Sigmoid colon (tissue), 7 donors: ENCODE data around the gene CSNK1G2. TPM values are rescaled to one million over a fixed set of nuclear protein-coding genes. Genes with fewer than 3 reads are reported as not detected.

Source experiments
- DNase-seq: peaks from one replicate; pipeline ENCODE4 v3.0.0-alpha.2; 2019
- H3K27ac ChIP-seq, 4 donors: fragments of 200-600 bp; sonication (generic); one replicate each; pipeline ENCODE4 v1.5.1; 2016 to 2019; ENCODE audit warnings: mild to moderate bottlenecking in 1 of 4
- H3K27me3 ChIP-seq, 3 donors: fragments of 200-600 bp; sonication (generic); one replicate each; pipeline ENCODE4 v1.5.1; 2019; ENCODE audit warnings: mild to moderate bottlenecking in 1 of 3
- H3K36me3 ChIP-seq, 4 donors: fragments of 200-600 bp; sonication (generic); one replicate each; pipeline ENCODE4 v1.5.1; 2016 to 2019
- H3K4me1 ChIP-seq, 4 donors: fragments of 200-600 bp; sonication (generic); one replicate each; pipeline ENCODE4 v1.5.1; 2017 to 2019
- H3K4me3 ChIP-seq, 4 donors: fragments of 200-600 bp; sonication (generic); one replicate each; pipeline ENCODE4 v1.5.1; 2017 to 2019; ENCODE audit warnings: mild to moderate bottlenecking in 2 of 4, moderate library complexity in 1 of 4
- H3K9me3 ChIP-seq, 4 donors: fragments of 200-600 bp in 3 of 4; sonication (generic) in 3 of 4; one replicate each; pipeline versions ENCODE4 v1.5.1 to v1.6.1; 2013 to 2019
- EP300 ChIP-seq, 4 donors: sonication (generic); formaldehyde crosslinking; IDR thresholded peaks; one replicate each; pipeline ENCODE4 v1.6.1; 2017; ENCODE audit warnings: antibody characterized with exemption in 4 of 4
- POLR2A ChIP-seq, 2 donors: fragments of 450-650 bp; IDR thresholded peaks; one replicate each; pipeline ENCODE4 v1.6.1; 2016; ENCODE audit warnings: antibody characterized with exemption in 2 of 2, mild to moderate bottlenecking in 2 of 2, moderate library complexity in 2 of 2
- POLR2AphosphoS5 ChIP-seq, 4 donors: sonication (generic); formaldehyde crosslinking; IDR thresholded peaks; one replicate each; pipeline ENCODE4 v1.6.1; 2017; ENCODE audit warnings: antibody characterized with exemption in 4 of 4
- WGBS, 2 donors: extraction: QIAGEN DNeasy Blood & Tissue Kit; methylation state at CpG; one replicate each; pipeline ENCODE4 v1.1.7; 2013; 5-methylcytosine and 5-hydroxymethylcytosine counted together
- intact Hi-C: fragments of 100-400 bp; cut with DNase I; formaldehyde crosslinking; loops from one replicate; pipeline ENCODE4 v1.15.1; 2023
- polyA plus RNA-seq, 3 donors: library from polyadenylated mRNA; stranded (reverse); fragments of 200-250 nt; gene quantifications; one replicate each; pipeline ENCODE4 v1.2.3, GENCODE V29; 2013
- total RNA-seq, 4 donors: library from RNA; depleted of rRNA; stranded (reverse); fragments of >200 nt; gene quantifications; one replicate each; pipeline ENCODE4 v1.1.0, GENCODE V29; 2016
- TF ChIP-seq, protein P1 (sequence below), 4 experiments: fragments of 450-650 bp in 3 of 4; fragments of 200-600 bp in 1 of 4; IDR thresholded peaks; one replicate each; pipeline ENCODE4 v1.5.1; 2016 to 2019; ENCODE audit warnings: antibody characterized with exemption in 4 of 4, mild to moderate bottlenecking in 3 of 4, moderate library complexity in 2 of 4
- donor health status: healthy with polysubstance abuse.
- donor health status: Bipolar disorder and iron deficiency.
- donor health status: healthy.

The CSNK1G2 gene
- total and polyA plus RNA-seq, 7 donors: 24.6 to 91.1 (median 35.9) TPM

DNA sequence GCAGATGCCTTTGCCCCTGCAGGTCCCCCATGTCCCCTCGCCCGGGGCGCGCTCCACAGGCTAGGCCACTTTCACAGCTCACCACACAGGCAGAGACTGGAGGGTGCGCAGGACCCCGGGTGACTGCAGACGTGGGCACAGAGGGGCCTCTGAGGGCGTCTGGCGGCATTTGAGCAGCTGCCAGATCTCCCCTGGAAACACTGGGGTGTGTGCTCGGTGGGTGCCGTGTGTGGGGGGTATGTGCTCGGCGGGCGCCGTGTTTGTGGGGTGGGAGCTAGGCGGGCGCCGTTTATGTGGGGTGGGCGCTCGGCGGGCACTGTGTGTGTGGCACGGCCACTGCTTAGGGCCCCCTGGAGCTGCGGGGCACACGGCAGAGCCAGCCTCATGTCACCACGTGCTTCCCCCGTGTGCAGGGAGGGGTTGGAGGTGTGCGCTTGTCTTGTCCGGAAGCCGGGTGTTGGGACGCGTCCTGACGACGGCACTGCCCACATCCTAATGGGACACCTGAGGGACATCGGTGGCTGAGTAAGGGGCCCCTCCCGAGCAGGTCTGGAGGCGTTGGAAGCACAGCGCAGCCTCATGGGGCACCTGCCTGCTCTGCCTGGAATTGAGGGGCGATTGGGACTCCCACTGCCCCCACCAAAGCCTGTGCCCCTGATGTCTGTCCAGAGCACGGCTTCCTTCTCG is 16.7 kb downstream of the CSNK1G2 start:
- Histone ChIP-seq H3K36me3 (peaks cover 0 to 9% (median 0%) of the 10 kb centered on the region in 4 donors), H3K4me1 (peaks cover 0 to 19% (median 11%) of the 10 kb centered on the region in 4 donors), H3K27ac (peak overlapping the region in 3 of 4 donors; percentile 67 to 77 (median 75)), H3K4me3 (peak overlapping the region in 1 of 4 donors; percentile 29), H3K9me3 (no peaks in the 10 kb centered on the region), H3K27me3 (no peaks in the 10 kb centered on the region)
- 90 to 92% methylated on average over 40 of the region's 40 CpGs for WGBS, 2 donors
- intact Hi-C loops: no loop called here
- DNase-seq: no peak
- TF ChIP-seq POLR2AphosphoS5 (IDR thresholded peaks at IDR 0.05) (no peak), EP300 (IDR thresholded peaks at IDR 0.05) (no peak), POLR2A (IDR thresholded peaks at IDR 0.05) (no peak)
- TF ChIP-seq, protein P1, sequence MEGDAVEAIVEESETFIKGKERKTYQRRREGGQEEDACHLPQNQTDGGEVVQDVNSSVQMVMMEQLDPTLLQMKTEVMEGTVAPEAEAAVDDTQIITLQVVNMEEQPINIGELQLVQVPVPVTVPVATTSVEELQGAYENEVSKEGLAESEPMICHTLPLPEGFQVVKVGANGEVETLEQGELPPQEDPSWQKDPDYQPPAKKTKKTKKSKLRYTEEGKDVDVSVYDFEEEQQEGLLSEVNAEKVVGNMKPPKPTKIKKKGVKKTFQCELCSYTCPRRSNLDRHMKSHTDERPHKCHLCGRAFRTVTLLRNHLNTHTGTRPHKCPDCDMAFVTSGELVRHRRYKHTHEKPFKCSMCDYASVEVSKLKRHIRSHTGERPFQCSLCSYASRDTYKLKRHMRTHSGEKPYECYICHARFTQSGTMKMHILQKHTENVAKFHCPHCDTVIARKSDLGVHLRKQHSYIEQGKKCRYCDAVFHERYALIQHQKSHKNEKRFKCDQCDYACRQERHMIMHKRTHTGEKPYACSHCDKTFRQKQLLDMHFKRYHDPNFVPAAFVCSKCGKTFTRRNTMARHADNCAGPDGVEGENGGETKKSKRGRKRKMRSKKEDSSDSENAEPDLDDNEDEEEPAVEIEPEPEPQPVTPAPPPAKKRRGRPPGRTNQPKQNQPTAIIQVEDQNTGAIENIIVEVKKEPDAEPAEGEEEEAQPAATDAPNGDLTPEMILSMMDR (IDR thresholded peaks at IDR 0.05): no peak

DNA sequence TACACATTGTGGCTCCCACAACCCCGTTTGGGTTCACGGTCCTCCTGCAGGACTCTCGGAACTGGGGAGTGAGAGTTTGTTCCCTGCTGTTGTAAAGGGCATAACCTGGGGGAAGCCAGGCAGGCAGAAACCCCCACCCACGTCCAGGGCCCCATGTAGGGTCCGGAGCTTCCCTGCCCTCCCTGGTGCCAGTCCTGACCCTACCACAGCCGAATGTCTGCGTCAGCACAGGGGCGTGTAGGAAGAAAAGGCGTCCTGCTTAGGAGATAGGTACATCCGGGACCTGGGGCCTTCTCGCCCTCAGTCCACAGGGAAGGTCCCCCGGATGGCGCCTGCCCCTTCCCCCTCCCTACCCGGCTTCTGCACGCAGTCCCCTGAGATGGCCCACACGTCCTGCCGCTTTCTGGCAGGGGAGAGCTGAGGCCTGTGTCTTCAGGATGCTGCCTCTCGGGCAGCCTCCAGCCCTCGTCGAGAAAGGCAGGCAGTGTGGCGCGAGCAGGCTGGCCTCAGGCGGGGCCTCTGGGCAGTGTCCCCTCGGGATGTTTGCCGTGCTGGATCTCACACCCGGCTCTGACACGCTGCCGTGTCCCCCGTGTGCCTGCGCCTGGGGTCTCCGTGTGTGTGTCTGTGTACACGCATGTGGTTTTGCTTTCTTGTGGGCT is 19.1 kb downstream of the CSNK1G2 start:
- Histone ChIP-seq H3K27ac (no peak overlapping the region), H3K36me3 (no peaks in the 10 kb centered on the region), H3K4me1 (peaks cover 0 to 19% (median 11%) of the 10 kb centered on the region in 4 donors), H3K9me3 (no peaks in the 10 kb centered on the region), H3K27me3 (no peaks in the 10 kb centered on the region), H3K4me3 (no peak overlapping the region)
- TF ChIP-seq EP300 (IDR thresholded peaks at IDR 0.05) (no peak), POLR2A (IDR thresholded peaks at IDR 0.05) (no peak), POLR2AphosphoS5 (IDR thresholded peaks at IDR 0.05) (no peak)
- TF ChIP-seq, protein P1 (IDR thresholded peaks at IDR 0.05): no peak
- DNase-seq: no peak
- 95% methylated on average over 32 of the region's 32 CpGs for WGBS, 2 donors
- intact Hi-C loops: no loop called here

DNA sequence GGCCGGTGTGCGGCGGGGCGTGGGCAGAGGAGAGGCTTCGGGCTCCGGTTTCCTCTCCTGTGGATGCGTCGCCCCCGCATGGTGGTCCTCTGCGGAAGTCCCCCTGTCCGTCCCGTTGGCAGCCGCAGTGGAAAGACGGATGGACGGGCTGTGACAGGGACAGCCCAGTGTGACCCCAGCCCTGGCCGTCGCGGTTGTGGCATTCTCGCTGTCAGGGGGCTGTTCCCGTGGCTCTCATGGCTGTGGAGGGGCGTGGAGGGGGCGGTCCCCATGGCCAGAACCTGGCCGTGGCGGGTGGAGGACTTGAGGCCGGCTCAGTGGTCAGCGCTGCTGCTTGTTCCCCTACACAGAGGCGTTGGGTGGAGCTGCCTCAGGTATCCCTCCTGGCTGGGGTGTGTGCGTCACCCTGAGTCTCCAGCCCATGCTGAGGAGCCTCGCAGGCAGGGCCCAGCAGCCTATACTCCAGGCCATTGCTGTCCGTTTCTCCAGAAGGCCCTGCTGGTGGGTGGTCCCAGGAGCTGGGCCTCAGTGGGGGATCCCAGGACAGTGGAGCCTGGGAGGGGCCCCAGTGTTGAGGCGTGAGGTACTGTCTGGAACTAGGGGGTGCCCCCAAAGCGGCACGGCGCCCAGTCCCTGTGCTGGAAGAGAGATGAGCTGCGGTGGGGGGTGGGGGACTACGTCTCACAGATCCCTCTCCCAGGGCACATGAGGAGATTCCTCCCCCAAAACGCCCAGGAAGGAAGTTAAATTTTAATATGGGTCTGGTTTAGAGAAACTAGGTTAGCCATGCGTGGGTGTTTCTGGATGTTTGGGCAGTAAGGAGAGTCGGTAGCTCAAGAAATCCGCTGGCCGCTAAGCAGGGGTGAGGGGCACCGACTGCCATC is 20.3 kb downstream of the CSNK1G2 start:
- TF ChIP-seq POLR2A (IDR thresholded peaks at IDR 0.05) (no peak), EP300 (IDR thresholded peaks at IDR 0.05) (no peak), POLR2AphosphoS5 (IDR thresholded peaks at IDR 0.05) (no peak)
- TF ChIP-seq, protein P1 (IDR thresholded peaks at IDR 0.05): no peak
- DNase-seq: no peak
- intact Hi-C loops: no loop called here
- Histone ChIP-seq H3K9me3 (no peaks in the 10 kb centered on the region), H3K4me3 (no peak overlapping the region), H3K36me3 (no peaks in the 10 kb centered on the region), H3K27me3 (no peaks in the 10 kb centered on the region), H3K27ac (no peak overlapping the region), H3K4me1 (peaks cover 0 to 19% (median 11%) of the 10 kb centered on the region in 4 donors)
- WGBS, 2 donors: 91 to 92% methylated on average over 42 of the region's 42 CpGs

DNA sequence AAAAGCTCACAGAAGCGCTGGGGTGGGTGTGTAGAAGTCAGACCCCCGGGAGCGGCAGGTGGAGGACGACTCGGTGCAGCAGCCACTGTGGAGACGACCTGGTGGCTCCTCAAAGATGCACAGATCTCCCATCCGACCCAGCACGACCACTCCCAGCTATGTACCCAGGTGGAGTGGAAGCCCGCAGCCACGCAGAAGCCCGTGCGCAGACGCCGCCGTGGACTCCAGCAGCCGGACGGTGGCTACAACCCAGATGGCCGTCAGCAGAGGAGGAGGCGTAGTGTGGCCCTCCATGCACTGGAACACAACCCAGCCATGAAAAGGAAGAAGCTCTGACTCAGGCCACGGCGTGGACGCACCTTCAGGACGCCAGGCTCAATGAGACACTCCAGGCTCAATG is 21.7 kb downstream of the CSNK1G2 start:
- no peak for TF ChIP-seq POLR2A (IDR thresholded peaks at IDR 0.05)
- TF ChIP-seq, protein P1 (IDR thresholded peaks at IDR 0.05): no peak
- no peak for TF ChIP-seq POLR2AphosphoS5 (IDR thresholded peaks at IDR 0.05)
- TF ChIP-seq EP300 (IDR thresholded peaks at IDR 0.05): no peak
- intact Hi-C loops: no loop called here
- WGBS, 2 donors: 96 to 97% methylated on average over 23 of the region's 23 CpGs
- Histone ChIP-seq H3K27me3 (no peaks in the 10 kb centered on the region), H3K4me1 (peaks cover 0 to 6% (median 3%) of the 10 kb centered on the region in 4 donors), H3K9me3 (no peaks in the 10 kb centered on the region), H3K27ac (no peak overlapping the region), H3K36me3 (no peaks in the 10 kb centered on the region), H3K4me3 (no peak overlapping the region)
- no peak for DNase-seq
